Sciatic nerve (tissue), 2 donors: ENCODE data around the gene BARX2. TPM values are rescaled to one million over a fixed set of nuclear protein-coding genes. Genes with fewer than 3 reads are reported as not detected.

Experiments used
- ATAC-seq: fragments of 200-7000 bp; cut with Tn5 transposase; one replicate; pipeline ENCODE4 v1.9.1; 2020; ENCODE audit warnings: mild to moderate bottlenecking, moderate library complexity
- DNase-seq: peaks from one replicate; pipeline ENCODE4 v3.0.0-alpha.2; 2020; ENCODE audit warnings: low spot score
- intact Hi-C: fragments of 100-400 bp; cut with DNase I; formaldehyde crosslinking; loops from one replicate; pipeline ENCODE4 v1.14.2; 2022
- total RNA-seq: library from RNA; stranded (reverse); fragmentation: NEBNext Ultra II Directional; extraction: Animal tissue kit (Norgen Biotek cat#: 25700); gene quantifications from one replicate; pipeline ENCODE4 v1.2.1, GENCODE V29; 2021
- donor health status: DM: no; HTN: no; CAD: no.
- donor health status: DM: no; HTN: no; CAD: no.

The BARX2 gene
- total RNA-seq, 1 donor from 2014 or later: not detected

DNA sequence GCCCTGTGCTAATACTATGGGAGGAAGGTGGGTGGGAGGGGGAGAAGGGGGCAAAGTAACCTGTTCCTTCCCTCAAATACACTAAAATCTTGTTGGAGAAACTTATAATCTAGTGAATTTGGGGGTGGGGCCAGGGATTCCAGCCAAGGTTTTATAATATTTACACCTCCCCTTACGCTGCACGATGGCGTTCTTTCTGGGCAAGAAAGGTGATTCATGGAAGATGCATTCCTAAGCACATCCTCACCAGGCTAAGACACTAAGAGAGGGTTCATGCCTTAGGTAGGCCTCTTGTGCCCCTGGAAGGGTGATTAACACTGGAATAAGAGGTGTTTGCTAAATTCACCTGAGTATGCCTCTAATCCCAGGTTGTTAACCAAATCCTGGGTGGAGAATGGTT lies 82.6 kb downstream of the BARX2 start:
- no peak for DNase-seq
- no peak for ATAC-seq
- intact Hi-C loops: no loop called here

DNA sequence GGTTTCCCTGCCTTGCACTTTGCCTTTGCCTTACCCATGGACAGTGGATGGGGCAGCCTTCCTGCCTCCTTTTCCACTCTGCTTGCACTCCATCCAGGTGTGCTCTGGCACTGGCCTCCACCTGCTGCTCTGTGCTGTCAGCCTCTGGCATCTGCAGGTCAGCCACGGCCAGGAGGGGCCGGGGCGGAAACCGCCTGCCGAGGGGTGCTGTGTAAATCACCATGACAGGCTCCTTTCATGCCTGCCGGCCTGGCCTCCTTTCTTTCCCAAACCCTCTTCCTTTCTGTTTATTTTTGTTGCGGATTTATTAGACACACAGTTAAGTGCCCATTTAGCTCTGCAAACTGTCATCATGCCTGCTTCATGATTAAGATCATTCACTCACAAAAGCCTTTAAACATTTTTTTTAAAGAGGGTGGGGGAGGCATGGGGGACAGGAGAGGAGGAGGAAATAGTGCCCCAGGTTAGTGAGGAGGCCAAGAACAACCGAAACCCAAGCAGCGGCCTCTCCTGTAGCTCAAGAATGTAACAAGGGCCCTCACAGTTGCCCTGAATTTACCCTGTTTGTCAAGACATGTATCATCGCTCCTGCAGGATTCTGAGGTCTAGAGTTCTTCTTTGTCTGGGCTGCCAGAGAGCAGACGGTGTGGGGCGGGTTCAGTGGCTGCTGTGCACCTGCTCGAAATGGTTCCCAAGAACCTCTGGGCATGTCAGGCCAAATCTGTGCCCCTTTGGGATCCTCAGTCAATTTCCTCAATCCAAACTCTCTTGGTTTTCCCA lies 83.3 kb downstream of the BARX2 start:
- intact Hi-C loops: no loop called here
- DNase-seq: no peak
- ATAC-seq: no peak

DNA sequence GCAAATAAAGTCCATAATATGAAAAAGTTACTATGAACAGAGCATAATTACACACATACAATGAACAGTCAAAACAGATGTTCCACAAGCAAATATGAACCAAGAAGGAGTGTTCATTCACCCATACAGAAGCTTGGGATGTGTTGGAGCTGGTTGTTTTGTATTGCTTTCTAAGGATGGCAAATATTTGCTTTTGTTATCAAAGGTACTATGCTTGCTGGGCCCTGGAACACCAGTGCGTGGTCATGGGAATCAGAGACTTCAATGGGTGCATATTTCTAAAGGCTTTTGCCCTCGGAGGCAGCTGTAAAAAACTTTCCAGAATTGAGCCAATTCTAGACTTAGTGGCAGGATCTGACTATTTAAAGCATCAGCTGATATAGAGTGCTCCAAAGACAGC lies 85.1 kb downstream of the BARX2 start:
- intact Hi-C loops: no loop called here
- no peak for ATAC-seq

DNA sequence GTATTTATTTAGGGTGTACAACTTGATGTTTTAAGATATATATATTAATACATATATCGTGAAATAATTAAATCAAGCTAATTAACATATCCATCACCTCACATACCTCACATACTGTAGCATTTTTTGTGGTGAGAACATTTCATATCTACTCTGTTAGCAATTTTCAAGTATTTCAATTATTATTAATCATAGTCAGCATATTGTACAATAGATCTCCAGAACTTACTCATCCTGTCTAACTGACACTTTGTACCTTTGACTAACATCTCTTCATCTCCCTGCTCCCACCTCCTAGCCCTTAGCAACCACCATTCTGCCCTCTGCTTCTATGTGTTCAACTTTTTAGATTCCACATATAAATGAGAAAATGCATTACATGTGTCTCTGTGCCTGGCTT lies 108.4 kb downstream of the BARX2 start:
- intact Hi-C loops: no loop called here
- ATAC-seq: no peak
- no peak for DNase-seq

More for the DNA sequence above, 85.1 kb downstream of the BARX2 start:
- no peak for DNase-seq

DNA sequence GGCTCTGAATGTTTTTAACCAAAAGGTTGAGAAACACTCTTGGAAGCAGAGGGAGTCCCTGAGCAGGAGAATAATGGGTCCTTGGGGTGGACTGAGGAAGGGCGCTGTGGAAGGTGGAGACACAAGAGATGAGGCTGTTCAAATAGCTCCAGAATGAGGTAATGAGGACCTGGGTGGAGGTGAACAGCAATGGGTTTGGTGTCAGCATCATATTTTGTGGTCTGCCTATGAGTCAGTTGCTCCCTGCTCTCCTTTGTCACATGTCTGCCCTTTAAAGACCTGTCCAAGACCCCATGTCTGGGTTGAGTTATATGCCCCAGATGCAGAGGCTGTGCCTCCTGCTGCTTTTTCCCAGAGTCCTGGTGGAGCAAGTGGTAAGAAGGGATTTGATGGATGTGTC lies 113.6 kb downstream of the BARX2 start:
- intact Hi-C loops: no loop called here
- ATAC-seq: no peak

DNA sequence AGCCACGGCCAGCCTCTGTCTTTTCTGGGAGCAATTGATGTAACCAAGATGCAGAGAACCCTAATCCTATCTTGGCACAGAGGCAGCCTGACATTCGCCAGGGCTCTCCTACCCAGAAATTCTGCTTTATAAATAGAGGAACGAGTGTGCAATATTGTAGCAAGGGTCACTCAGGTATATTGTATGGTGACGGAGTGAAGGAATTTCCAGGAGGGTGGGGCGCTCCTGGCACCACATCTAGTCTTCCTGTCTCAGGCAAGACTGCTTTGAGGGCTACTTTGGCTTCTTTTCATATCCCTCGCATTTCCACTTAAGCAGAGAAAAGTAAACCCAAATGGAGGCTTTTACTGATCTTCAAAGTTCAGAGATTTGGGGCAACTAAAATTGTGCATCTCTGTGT lies 114.4 kb downstream of the BARX2 start:
- intact Hi-C loops: no loop called here
- ATAC-seq (no peak), DNase-seq (no peak)

More for the DNA sequence above, 113.6 kb downstream of the BARX2 start:
- DNase-seq: no peak

DNA sequence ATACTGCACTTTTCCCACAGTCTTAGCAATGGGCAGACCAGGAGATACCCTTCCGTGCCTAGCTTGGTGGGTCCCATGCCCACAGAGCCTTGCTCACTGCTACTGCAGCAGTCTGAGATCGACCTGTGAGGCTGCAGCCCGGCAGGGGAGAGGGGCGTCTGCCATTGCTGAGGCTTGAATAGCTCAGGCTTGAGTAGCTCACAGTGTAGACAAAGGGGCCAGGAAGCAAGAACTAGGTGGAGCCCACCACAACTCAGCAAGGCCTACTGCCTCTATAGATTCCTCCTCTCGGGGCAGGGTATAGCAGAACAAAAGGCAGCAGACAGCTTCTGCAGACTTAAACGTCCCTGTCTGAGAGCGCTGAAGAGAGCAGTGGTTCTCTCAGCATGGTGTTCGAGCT lies 118.1 kb downstream of the BARX2 start:
- ATAC-seq (no peak), DNase-seq (no peak)
- intact Hi-C loops: no loop called here

Other genes with a start within 250 kb of the BARX2 start
- gene ARHGAP32, start 183.5 kb upstream of the BARX2 start, total RNA-seq: 36.8 TPM